NCI-H2081 treated with DMSO at 0.1 percent for 48 hours (cell line): ENCODE results near the gene UBE2E2.

Experiments used
- DNase-seq: peaks from one replicate; lab custom pipeline; 2025; lab: John Stamatoyannopoulos, UW

Gene UBE2E2

DNA sequence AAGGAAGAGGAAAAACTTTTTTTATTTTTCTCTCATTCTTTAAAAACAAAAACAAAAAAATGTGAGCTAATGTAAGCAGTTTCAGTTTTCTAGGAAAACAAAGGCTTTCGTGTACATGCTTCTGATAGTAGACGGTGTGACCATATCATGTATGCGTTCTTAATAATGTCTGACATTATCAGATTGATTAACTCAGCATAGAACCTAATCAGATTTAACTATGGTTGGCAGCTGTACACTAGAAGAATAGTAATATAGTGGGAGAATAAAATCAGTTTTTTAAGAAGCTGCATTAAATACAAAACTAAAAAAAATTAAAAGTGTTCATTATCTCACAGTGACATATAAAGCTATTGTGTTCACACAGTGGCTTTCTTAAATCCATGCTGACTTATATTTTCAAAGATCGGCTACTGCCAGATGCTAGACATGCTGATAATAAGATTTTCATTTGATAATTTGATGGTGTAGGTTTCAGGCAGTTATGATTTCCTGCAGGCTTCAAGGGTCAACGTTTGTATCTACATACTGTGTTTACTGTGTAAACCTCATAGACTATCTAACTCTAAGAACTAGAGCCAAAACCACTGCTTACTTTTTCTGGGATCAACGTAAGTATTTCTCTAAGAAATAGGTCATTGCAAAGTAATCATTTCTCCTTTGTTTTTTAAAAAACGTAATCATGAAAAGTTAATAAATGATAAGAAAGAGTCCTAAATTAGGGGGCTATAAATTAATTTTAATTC is 74.0 kb downstream of the UBE2E2 start:
- DNase-seq, result no peak

DNA sequence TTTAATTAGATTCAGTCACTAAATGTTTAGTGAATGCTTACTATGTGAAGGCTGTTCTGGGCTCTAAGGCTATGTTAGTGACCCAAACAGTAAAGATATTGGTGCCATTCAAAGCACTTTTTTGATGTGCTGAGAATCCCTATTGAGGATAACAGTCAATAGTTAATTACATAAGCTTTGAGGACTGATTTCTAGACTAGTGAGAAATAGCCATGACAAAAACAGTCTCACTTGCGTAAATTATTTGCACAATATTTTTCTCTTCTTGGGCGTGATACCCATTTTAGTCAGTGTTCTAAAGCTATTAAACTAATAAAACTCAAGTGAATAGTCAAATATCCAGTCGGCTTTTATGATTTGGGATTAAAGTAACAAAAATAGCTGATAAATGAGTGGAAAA is 74.6 kb downstream of the UBE2E2 start:
- DNase-seq, result no peak

DNA sequence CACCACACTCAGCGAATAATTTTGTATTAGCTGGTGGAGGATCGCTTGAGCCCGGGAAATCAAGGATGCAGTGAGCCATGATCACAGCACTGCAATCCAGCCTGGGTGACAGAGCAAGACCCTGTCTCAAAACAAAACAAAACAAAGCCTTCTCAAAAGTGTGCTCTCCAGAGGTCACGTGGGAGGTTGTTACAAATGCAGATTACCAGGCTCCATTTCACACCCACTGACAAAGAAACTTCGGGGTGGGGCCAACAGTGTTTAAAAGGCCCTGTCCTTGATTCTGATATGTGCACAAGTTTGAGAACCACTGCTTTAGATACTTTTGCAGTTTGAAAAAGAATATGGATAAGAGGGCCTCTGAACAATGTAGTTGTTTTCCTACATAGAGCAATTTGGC is 80.5 kb downstream of the UBE2E2 start:
- no peak for DNase-seq

DNA sequence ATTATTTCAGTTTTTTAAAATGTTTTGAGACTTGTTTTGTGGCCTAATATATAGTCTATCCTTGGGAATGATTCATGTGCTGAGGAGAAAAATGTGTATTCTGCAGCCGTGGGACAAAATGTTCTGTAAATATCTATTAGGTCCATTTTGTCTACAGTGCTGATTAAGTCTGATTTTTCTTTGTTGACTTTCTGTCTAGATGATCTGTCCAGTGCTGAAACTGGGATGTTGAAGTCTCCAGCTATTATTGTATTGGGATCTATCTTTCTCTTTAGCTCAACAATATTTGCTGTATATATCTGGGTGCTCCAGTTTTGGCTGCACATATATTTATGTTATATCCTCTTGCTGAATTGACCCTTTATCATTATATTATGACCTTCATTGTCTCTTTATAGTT is 85.2 kb downstream of the UBE2E2 start:
- DNase-seq, result no peak

DNA sequence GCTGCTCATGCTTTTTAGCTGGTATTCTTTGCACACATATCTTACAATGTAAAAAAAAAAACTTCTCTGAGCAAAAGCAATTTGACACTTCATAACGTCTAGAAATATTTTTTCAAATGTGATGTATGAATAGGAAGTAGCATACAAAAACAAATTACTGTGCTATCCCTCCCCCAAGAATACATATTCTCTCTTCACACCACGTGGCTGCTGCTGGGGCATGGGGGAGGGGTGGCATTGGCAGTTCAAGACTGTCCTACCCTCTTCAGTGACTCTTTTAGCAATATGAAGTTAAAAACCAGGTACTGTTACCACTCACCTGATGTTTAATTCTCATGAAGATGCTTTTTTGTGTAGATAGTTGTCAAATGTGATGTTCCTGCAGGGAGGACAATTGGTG is 85.6 kb downstream of the UBE2E2 start:
- DNase-seq, result no peak

- no peak for DNase-seq
Observed at GRCh38 chr3:23292432-23292831, 89.3 kb downstream of the UBE2E2 start.

GRCh38 chr3:23294770-23295387 is 91.8 kb downstream of the UBE2E2 start:
- DNase-seq, result no peak

GRCh38 chr3:23301819-23302218 is 98.7 kb downstream of the UBE2E2 start:
- no peak for DNase-seq

DNA sequence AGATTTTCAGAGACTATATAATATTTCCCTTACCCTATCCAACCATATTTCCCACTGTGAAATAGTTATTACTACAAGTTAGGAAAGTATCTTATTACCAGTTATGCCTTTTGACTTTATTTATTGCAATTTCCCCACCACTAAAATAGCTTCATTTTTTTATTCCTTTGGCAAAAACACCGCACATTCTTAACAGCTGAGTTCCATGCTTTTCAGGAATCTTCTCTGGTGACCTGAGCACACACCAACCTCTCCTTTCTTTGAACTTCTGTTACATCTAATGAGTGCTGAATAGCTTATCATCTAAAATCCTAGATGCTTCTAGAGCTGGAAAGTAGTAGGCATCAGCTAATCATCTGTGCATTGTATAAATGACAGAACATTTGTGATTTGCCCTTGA is 99.1 kb downstream of the UBE2E2 start:
- DNase-seq, result no peak

GRCh38 chr3:23303601-23304217 is 100.6 kb downstream of the UBE2E2 start:
- no peak for DNase-seq

DNA sequence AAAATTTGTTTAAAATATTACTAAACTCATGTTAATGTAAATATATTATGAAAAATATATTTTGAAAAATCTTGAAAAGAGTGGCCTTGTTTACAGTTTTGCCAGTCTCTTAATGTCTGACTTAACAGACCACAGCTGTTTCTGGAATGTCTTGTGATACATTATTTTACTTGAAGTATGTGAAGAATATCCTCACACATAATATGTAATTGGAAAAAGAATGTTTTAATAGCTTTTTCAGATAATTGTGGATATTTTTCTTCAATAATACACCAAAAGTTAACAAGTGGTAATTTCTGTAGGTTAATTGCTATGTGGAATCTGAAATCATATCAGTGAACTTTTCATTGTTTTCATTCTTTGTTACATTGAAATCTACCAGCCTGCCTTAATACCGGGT is 101.3 kb downstream of the UBE2E2 start:
- no peak for DNase-seq

DNA sequence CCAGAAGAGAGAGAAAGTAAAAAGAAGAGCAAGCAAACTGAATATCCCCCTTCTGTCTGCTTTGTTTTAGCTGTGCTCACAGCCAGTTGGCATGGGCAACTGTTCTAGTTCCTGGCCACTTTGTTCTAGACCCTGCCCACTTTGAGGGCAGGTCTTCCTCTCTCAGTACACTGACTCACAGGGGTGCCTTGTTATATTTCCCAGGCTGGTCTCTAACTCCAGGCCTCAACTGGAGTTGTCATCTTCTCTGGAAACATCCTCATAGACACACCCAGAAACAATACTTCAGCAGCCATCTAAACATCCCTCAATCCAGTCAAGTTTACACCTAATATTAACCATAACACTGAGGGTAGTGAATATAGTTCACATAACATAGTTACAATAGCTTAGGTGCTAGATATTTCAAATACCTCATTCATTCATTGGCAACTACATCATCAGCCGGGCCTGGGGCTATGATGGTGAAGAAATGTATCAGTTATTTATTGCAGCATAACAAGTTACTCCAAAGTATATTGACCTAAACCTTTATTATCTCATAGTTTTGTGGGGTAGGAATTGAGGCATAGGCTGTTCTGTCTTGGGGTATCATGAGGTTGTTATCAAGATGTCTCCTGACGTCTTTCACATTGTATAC is 106.0 kb downstream of the UBE2E2 start:
- no peak for DNase-seq

- no peak for DNase-seq
Observed at GRCh38 chr3:23312866-23313265, 109.7 kb downstream of the UBE2E2 start.

DNA sequence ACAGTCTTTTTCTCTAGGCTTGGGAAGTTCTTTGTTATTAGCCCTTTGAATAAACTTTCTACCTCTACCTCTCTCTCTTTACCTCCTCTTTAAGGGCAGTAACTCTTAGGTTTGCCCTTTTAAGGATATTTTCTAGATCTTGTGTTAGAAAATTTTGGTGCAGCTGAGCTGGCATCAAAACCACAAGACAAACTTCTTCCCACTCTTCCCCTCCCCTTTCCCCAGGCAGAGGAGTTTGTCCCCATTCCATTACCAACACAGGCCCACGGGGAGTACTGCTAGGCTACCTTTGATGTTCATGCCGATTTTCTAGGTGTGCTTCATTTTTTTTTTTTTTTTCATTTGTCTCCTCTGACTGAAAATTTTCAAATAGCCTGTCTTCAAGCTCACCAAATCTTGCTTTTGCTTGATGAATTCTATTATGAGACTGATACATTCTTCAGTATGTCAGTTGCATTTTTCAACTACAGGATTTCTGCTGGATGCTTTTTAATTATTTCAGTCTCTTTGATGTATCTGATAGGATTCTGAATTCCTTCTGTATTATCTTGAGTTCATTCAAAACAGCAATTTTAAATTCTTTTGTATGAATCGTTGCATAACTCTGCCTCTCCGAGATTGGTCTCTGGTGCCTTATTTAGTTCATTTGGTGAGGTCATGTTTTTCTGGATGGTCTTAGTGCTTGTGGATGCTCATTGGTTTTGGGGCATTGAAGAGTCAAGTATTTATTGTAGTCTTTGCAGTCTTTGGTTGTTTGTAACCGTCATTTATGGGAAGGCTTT is 112.0 kb downstream of the UBE2E2 start:
- no peak for DNase-seq

- DNase-seq, result no peak
Observed at GRCh38 chr3:23316924-23317323, 113.8 kb downstream of the UBE2E2 start.

- DNase-seq, result no peak
Observed at GRCh38 chr3:23319366-23320312, 116.5 kb downstream of the UBE2E2 start.

- no peak for DNase-seq
Observed at GRCh38 chr3:23320586-23321570, 117.8 kb downstream of the UBE2E2 start.

DNA sequence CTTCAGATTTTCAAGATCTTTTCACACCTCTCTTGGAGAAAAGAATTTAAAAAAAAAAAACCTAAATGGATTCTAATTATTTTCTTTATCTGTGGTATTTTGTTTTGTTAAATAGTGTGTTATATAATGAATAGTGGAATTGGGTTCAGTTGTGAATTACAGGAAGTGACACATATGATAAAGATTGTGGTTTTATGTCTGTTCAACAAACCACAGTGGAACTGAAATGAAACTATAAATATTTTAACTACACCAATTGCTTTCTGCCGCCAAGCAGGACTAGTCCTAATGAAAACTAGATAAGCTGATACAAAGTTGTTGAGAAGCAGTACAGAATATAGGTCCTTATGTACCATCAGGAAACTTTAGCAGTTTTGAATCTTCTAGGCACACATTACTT is 121.6 kb downstream of the UBE2E2 start:
- no peak for DNase-seq

DNA sequence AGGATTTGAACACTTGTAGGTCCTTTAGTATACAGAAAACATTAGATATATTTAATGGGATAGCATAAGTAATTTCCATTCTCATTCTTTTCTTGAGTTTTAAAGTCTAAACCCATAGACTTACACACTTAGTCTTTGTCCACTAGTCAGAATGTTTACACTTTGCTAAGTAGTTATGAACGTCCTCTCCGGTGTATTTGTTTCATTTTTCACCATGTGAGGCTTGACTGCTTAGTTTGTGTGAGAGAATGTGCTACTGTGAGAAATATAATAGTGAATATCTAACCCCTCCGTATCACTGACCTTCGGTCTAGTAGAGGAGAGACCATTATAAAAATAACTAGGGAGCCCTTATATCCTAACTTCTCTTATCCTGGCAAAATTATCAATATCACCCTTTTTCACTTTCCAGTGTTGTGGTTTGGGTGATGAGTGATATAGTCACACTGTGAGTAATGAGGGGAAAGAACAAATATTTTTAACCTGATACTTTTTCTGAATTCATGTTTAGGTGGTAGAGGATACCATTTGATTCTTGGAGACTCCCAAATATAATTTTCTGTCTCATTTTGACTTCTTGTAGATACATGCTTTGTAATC is 122.4 kb downstream of the UBE2E2 start:
- DNase-seq, result no peak
